Measurements from ENCODE around the gene PCNX2. TPM values are rescaled to one million over a fixed set of nuclear protein-coding genes. Genes with fewer than 3 reads are reported as not detected.

Gene PCNX2
- total and polyA plus RNA-seq, 2 experiments from 2014 or later = 42.9 to 88.3 TPM

GRCh38 chr1:232968965-232969364, 326.6 kb downstream of the PCNX2 start:
- Histone ChIP-seq H3F3A (replicated peaks; ENCODE audit: low read depth) (no peaks in the 10 kb centered on the region), H2AFZ (no peak overlapping the region), H3K4me3 (no peak overlapping the region), H3K9me2 (ENCODE audit: insufficient read depth) (no peaks in the 10 kb centered on the region), H4K20me1 (replicated peaks; ENCODE audit: insufficient read depth) (peaks cover 22% of the 10 kb centered on the region; the same call in 1 of the 2 replicates), H3K4me2 (no peak overlapping the region), H3K4me1 (ENCODE audit: insufficient read depth) (no peaks in the 10 kb centered on the region), H3K27me3 (ENCODE audit: insufficient read depth) (no peaks in the 10 kb centered on the region), H3K79me2 (replicated peaks; ENCODE audit: insufficient read depth) (peaks cover 29% of the 10 kb centered on the region), H3K27ac (ENCODE audit: low read depth) (no peak overlapping the region), H3K36me3 (ENCODE audit: insufficient read depth) (peaks cover 57% of the 10 kb centered on the region)
- TF ChIP-seq JUNB (IDR thresholded peaks at IDR 0.05; ENCODE audit: unreplicated experiment) (no peak), CREB1 (CRISPR knock-in tag; IDR thresholded peaks at IDR 0.05; ENCODE audit: low read depth) (no peak), ZNF114 (CRISPR knock-in tag; IDR thresholded peaks at IDR 0.05) (no peak), CTCF (conservative IDR thresholded peaks at IDR 0.05; ENCODE audit: low read depth in 2 of 2) (no peak)
- Mint-ChIP-seq H3K27ac (no peak overlapping the region), H3K4me1 (no peaks in the 10 kb centered on the region), H3K9me3 (peaks cover 3% of the 10 kb centered on the region; the same call in 1 of the 3 replicates), H3K4me3 (no peak overlapping the region), H3K36me3 (ENCODE audit: low read depth) (peaks cover 58% of the 10 kb centered on the region), H3K27me3 (ENCODE audit: insufficient read depth, low read depth, poor library complexity) (no peaks in the 10 kb centered on the region)
- DNase-seq (ENCODE audit: low spot score) = no peak
- ATAC-seq = no peak

GRCh38 chr1:232968391-232968790, 327.1 kb downstream of the PCNX2 start:
- H2AFZ ChIP-seq = no peak overlapping the region
- peaks cover 2% of the 10 kb centered on the region; the same call in 1 of the 3 replicates for H3K9me3 Mint-ChIP-seq
- no peak overlapping the region for H3K4me3 Mint-ChIP-seq
- no peaks in the 10 kb centered on the region for H3K4me1 Mint-ChIP-seq
- no peak for DNase-seq (ENCODE audit: low spot score)
- H3K4me3 ChIP-seq = no peak overlapping the region
- H3K36me3 Mint-ChIP-seq (ENCODE audit: low read depth) = peaks cover 55% of the 10 kb centered on the region
- TF ChIP-seq ZNF114 (CRISPR knock-in tag; IDR thresholded peaks at IDR 0.05) = no peak
- TF ChIP-seq ETS1 (IDR thresholded peaks at IDR 0.05) = no peak
- no peak for TF ChIP-seq CREB1 (CRISPR knock-in tag; IDR thresholded peaks at IDR 0.05; ENCODE audit: low read depth)
- no peak for TF ChIP-seq JUNB (IDR thresholded peaks at IDR 0.05; ENCODE audit: unreplicated experiment)
- TF ChIP-seq POLR2AphosphoS5 (IDR thresholded peaks at IDR 0.05; ENCODE audit: low read depth) = no peak
- no peak for TF ChIP-seq EZH2 (IDR thresholded peaks at IDR 0.05; ENCODE audit: low read depth, unreplicated experiment)
- no peak for TF ChIP-seq REST (IDR thresholded peaks at IDR 0.05; ENCODE audit: unreplicated experiment)
- no peaks in the 10 kb centered on the region for H3K4me1 ChIP-seq (ENCODE audit: insufficient read depth)
- H3K27ac Mint-ChIP-seq = no peak overlapping the region
- peaks cover 23% of the 10 kb centered on the region; the same call in 1 of the 2 replicates for H4K20me1 ChIP-seq (replicated peaks; ENCODE audit: insufficient read depth)
- H3K9me2 ChIP-seq (ENCODE audit: insufficient read depth) = no peaks in the 10 kb centered on the region
- no peak overlapping the region for H3K27ac ChIP-seq (ENCODE audit: low read depth)
- no peak for ATAC-seq
- H3F3A ChIP-seq (replicated peaks; ENCODE audit: low read depth) = no peaks in the 10 kb centered on the region
- no peaks in the 10 kb centered on the region for H3K27me3 ChIP-seq (ENCODE audit: insufficient read depth)
- peaks cover under 1% of the 10 kb centered on the region for H3K27me3 Mint-ChIP-seq (ENCODE audit: insufficient read depth, low read depth, poor library complexity)
- H3K36me3 ChIP-seq (ENCODE audit: insufficient read depth) = peaks cover 55% of the 10 kb centered on the region
- no peak overlapping the region for H3K4me2 ChIP-seq
- peaks cover 33% of the 10 kb centered on the region for H3K79me2 ChIP-seq (replicated peaks; ENCODE audit: insufficient read depth)
